H9 (cell line): ENCODE results near the gene YBX1. TPM values are rescaled to one million over a fixed set of nuclear protein-coding genes. Genes with fewer than 3 reads are reported as not detected.
"Not testable (repeated sequence)": the region's sequence is repeated elsewhere in the genome, so short reads cannot be mapped to it uniquely, and the experiment has no call there.

Source experiments
- DNase-seq: peaks from one replicate; pipeline ENCODE4 v3.0.0-alpha.2; 2017
- H2AFZ ChIP-seq: one replicate; pipeline ENCODE4 v1.6.1; 2013; ENCODE audit warnings: mild to moderate bottlenecking, low read length, control low read depth, moderate library complexity
- H2AK5ac ChIP-seq: 2 replicates; pipeline ENCODE4 v1.6.1; 2013; ENCODE audit warnings: low read length, control low read depth, mixed read lengths; ENCODE audit not compliant: insufficient read length
- H2BK120ac ChIP-seq: one replicate; pipeline ENCODE4 v1.6.1; 2013; ENCODE audit warnings: low read depth, mild to moderate bottlenecking, low read length, control low read depth, inconsistent platforms; ENCODE audit not compliant: poor library complexity, severe bottlenecking
- H2BK12ac ChIP-seq: 2 replicates; pipeline ENCODE4 v1.6.1; 2013; ENCODE audit warnings: low read length, control low read depth, mixed read lengths, low read depth; ENCODE audit not compliant: insufficient read length
- H2BK15ac ChIP-seq: 2 replicates; pipeline ENCODE4 v1.6.1; 2013; ENCODE audit warnings: low read depth, low read length, control low read depth
- H2BK20ac ChIP-seq: one replicate; pipeline ENCODE4 v1.6.1; 2013; ENCODE audit warnings: low read depth, mild to moderate bottlenecking, low read length, control low read depth, inconsistent platforms; ENCODE audit not compliant: poor library complexity, severe bottlenecking
- H2BK5ac ChIP-seq: 2 replicates; pipeline ENCODE4 v1.6.1; 2013; ENCODE audit warnings: low read length, control low read depth, mixed read lengths; ENCODE audit not compliant: insufficient read length
- H3K14ac ChIP-seq: 2 replicates; pipeline ENCODE4 v1.6.1; 2013; ENCODE audit warnings: low read length, control low read depth; ENCODE audit not compliant: insufficient read depth
- H3K18ac ChIP-seq: 2 replicates; pipeline ENCODE4 v1.6.1; 2013; ENCODE audit warnings: low read depth, mild to moderate bottlenecking, mixed read lengths, low read length, control low read depth; ENCODE audit not compliant: insufficient read length
- H3K23ac ChIP-seq: 2 replicates; pipeline ENCODE4 v1.6.1; 2013; ENCODE audit warnings: low read length, control low read depth, mixed read lengths, low read depth; ENCODE audit not compliant: insufficient read length
- H3K23me2 ChIP-seq: 2 replicates; pipeline ENCODE4 v1.6.1; 2013; ENCODE audit warnings: low read depth, mild to moderate bottlenecking, mixed read lengths, low read length, control low read depth; ENCODE audit not compliant: insufficient read length, poor library complexity, severe bottlenecking
- H3K27ac ChIP-seq: 2 replicates; pipeline ENCODE4 v1.5.1; 2013; ENCODE audit warnings: low read length, control low read depth, mixed read lengths, low read depth; ENCODE audit not compliant: insufficient read length
- H3K27me3 ChIP-seq: 2 replicates; pipeline ENCODE4 v1.6.1; 2013; ENCODE audit warnings: low read length, control low read depth, inconsistent platforms; ENCODE audit not compliant: insufficient read depth
- H3K4ac ChIP-seq: 2 replicates; pipeline ENCODE4 v1.6.1; 2013; ENCODE audit warnings: low read depth, mild to moderate bottlenecking, control low read depth, inconsistent platforms, low read length, moderate library complexity
- H3K4me1 ChIP-seq: 2 replicates; pipeline ENCODE4 v1.6.1; 2013; ENCODE audit warnings: low read length, control low read depth, inconsistent platforms; ENCODE audit not compliant: insufficient read depth
- H3K4me2 ChIP-seq: 2 replicates; pipeline ENCODE4 v1.6.1; 2013; ENCODE audit warnings: low read length, control low read depth, mixed read lengths; ENCODE audit not compliant: insufficient read length, insufficient read depth
- H3K56ac ChIP-seq: 2 replicates; pipeline ENCODE4 v1.6.1; 2013; ENCODE audit warnings: low read depth, mild to moderate bottlenecking, mixed read lengths, low read length, control low read depth; ENCODE audit not compliant: insufficient read length
- H3K79me1 ChIP-seq: 2 replicates; pipeline ENCODE4 v1.6.1; 2013; ENCODE audit warnings: low read depth, mild to moderate bottlenecking, moderate library complexity, low read length, control low read depth, inconsistent platforms; ENCODE audit not compliant: insufficient read depth, poor library complexity, severe bottlenecking
- H3K79me2 ChIP-seq: 2 replicates; pipeline ENCODE4 v1.6.1; 2013; ENCODE audit warnings: low read length, control low read depth, inconsistent platforms; ENCODE audit not compliant: insufficient read depth
- H3K9ac ChIP-seq: 2 replicates; pipeline ENCODE4 v1.6.1; 2013; ENCODE audit warnings: low read length, control low read depth, mixed read lengths; ENCODE audit not compliant: insufficient read length; ENCODE audit errors: extremely low read depth
- H3K9me3 ChIP-seq: one replicate; pipeline ENCODE4 v1.6.1; 2013; ENCODE audit warnings: low read depth, low read length, inconsistent platforms; ENCODE audit not compliant: control insufficient read depth
- H3T11ph ChIP-seq: one replicate; pipeline ENCODE4 v1.6.1; 2013; ENCODE audit warnings: mild to moderate bottlenecking, low read length, control low read depth, inconsistent platforms
- H4K20me1 ChIP-seq: one replicate; pipeline ENCODE4 v1.6.1; 2013; ENCODE audit not compliant: control insufficient read depth, insufficient read length, insufficient read depth
- H4K5ac ChIP-seq: 2 replicates; pipeline ENCODE4 v1.6.1; 2013; ENCODE audit warnings: low read depth, mild to moderate bottlenecking, mixed read lengths, low read length, control low read depth; ENCODE audit not compliant: insufficient read length
- H4K8ac ChIP-seq: replicated peaks from 2 replicates; pipeline ENCODE4 v1.6.1; 2013; ENCODE audit warnings: low read length, control low read depth, mixed read lengths, low read depth; ENCODE audit not compliant: insufficient read length
- H4K91ac ChIP-seq: 2 replicates; pipeline ENCODE4 v1.6.1; 2013; ENCODE audit warnings: low read depth, mild to moderate bottlenecking, moderate library complexity, mixed read lengths, low read length, control low read depth; ENCODE audit not compliant: insufficient read length
- H3K27ac Mint-ChIP-seq, 3 experiments: 2 replicates in 2 of 3; 3 replicates in 1 of 3; pipeline ENCODE4 v1.8.0; 2020 to 2021; ENCODE audit warnings: mixed read lengths in 3 of 3, mild to moderate bottlenecking in 1 of 3, moderate library complexity in 1 of 3
- H3K27me3 Mint-ChIP-seq: 2 replicates; pipeline ENCODE4 v1.8.0; 2021; ENCODE audit warnings: low read depth, mild to moderate bottlenecking, moderate library complexity, mixed read lengths
- H3K36me3 Mint-ChIP-seq, 3 experiments: 2 replicates in 2 of 3; 3 replicates in 1 of 3; pipeline ENCODE4 v1.8.0; 2020 to 2021; ENCODE audit warnings: low read depth in 3 of 3, mixed read lengths in 3 of 3; ENCODE audit not compliant: insufficient read depth in 1 of 3
- H3K4me1 Mint-ChIP-seq, 2 experiments: 2 replicates each; pipeline ENCODE4 v1.8.0; 2020; ENCODE audit warnings: mixed read lengths in 2 of 2
- H3K4me3 Mint-ChIP-seq, 2 experiments: 2 replicates in 1 of 2; 3 replicates in 1 of 2; pipeline ENCODE4 v1.8.0; 2020 to 2021; ENCODE audit warnings: mild to moderate bottlenecking in 2 of 2, mixed read lengths in 2 of 2, moderate library complexity in 1 of 2
- H3K9me3 Mint-ChIP-seq, 2 experiments: 2 replicates in 1 of 2; 3 replicates in 1 of 2; pipeline ENCODE4 v1.8.0; 2020; ENCODE audit warnings: mild to moderate bottlenecking in 2 of 2, mixed read lengths in 2 of 2, moderate library complexity in 1 of 2
- CTCF ChIP-seq: fragments of 200-600 bp; sonication (generic); conservative IDR thresholded peaks from 3 replicates; pipeline ENCODE4 v1.8.0; 2021; ENCODE audit warnings: antibody characterized with exemption, mild to moderate bottlenecking
- WGBS: extraction: QIAGEN DNeasy Blood & Tissue Kit; methylation state at CpG from one replicate; pipeline ENCODE4 v1.1.7; 2013; ENCODE audit warnings: missing lambda C conversion rate, low lambda C conversion rate, mixed read lengths; ENCODE audit not compliant: insufficient read length; ENCODE audit errors: extremely low coverage; 5-methylcytosine and 5-hydroxymethylcytosine counted together
- total RNA-seq: library from RNA; stranded (reverse); gene quantifications from 2 replicates; pipeline ENCODE4 v1.2.1, GENCODE V29; 2021

YBX1 gene
- total RNA-seq, 1 experiment from 2014 or later, result 1,019 TPM

GRCh38 chr1:42750041-42750440 lies 67.8 kb downstream of the YBX1 start:
- Mint-ChIP-seq H3K4me1 (peaks cover 0 to 3% of the 10 kb centered on the region in 2 experiments; a peak in 2 of 4 replicates), H3K36me3 (peaks cover 54 to 80% (median 76%) of the 10 kb centered on the region in 3 experiments), H3K9me3 (peaks cover 15 to 18% of the 10 kb centered on the region in 2 experiments), H3K27ac (no peak overlapping the region), H3K27me3 (no peaks in the 10 kb centered on the region), H3K4me3 (no peak overlapping the region)
- no peak overlapping the region for H3K14ac ChIP-seq
- no peak overlapping the region for H2AFZ ChIP-seq
- DNase-seq, result peak; percentile 23
- no peaks in the 10 kb centered on the region for H3K79me1 ChIP-seq
- no peak overlapping the region for H3K56ac ChIP-seq
- no peaks in the 10 kb centered on the region for H3K27me3 ChIP-seq
- H3K9ac ChIP-seq, result no peak overlapping the region
- H2BK15ac ChIP-seq, result no peak overlapping the region
- H2BK20ac ChIP-seq, result no peak overlapping the region
- no peaks in the 10 kb centered on the region for H4K20me1 ChIP-seq
- H3K4ac ChIP-seq, result no peak overlapping the region
- no peak overlapping the region for H2BK12ac ChIP-seq
- no peak overlapping the region for H3K27ac ChIP-seq
- H3K4me1 ChIP-seq, result no peaks in the 10 kb centered on the region
- H4K91ac ChIP-seq, result no peak overlapping the region
- H3K18ac ChIP-seq, result no peak overlapping the region
- H3K23me2 ChIP-seq, result no peaks in the 10 kb centered on the region
- H3K23ac ChIP-seq, result no peak overlapping the region
- no peak overlapping the region for H2BK120ac ChIP-seq
- TF ChIP-seq CTCF, result no peak
- H3K79me2 ChIP-seq, result no peaks in the 10 kb centered on the region
- H3T11ph ChIP-seq, result no peak overlapping the region
- no CpG with 5 or more reads among the region's 12 CpGs for WGBS
- no peak overlapping the region for H3K4me2 ChIP-seq
- H4K8ac ChIP-seq, result no peak overlapping the region
- H2BK5ac ChIP-seq, result no peak overlapping the region
- no peaks in the 10 kb centered on the region for H3K9me3 ChIP-seq
- no peak overlapping the region for H2AK5ac ChIP-seq
- no peak overlapping the region for H4K5ac ChIP-seq

GRCh38 chr1:42751511-42752070 lies 69.4 kb downstream of the YBX1 start:
- H2BK20ac ChIP-seq, H4K5ac ChIP-seq, H2AFZ ChIP-seq, H4K91ac ChIP-seq, H3K9me3 ChIP-seq, H3K14ac ChIP-seq, H3K23ac ChIP-seq, H3K56ac ChIP-seq, H2BK15ac ChIP-seq, H2BK5ac ChIP-seq, H2BK12ac ChIP-seq, H2AK5ac ChIP-seq, H2BK120ac ChIP-seq, H3K27me3 ChIP-seq, H3K4me1 ChIP-seq, DNase-seq, H3K4me3 Mint-ChIP-seq, H3K79me2 ChIP-seq, H3K27me3 Mint-ChIP-seq, H3K4me2 ChIP-seq, H3K79me1 ChIP-seq, H3K4me1 Mint-ChIP-seq, H3T11ph ChIP-seq, H3K23me2 ChIP-seq, H4K20me1 ChIP-seq, H3K4ac ChIP-seq, H4K8ac ChIP-seq, H3K27ac ChIP-seq, H3K18ac ChIP-seq, H3K9ac ChIP-seq: not testable (repeated sequence)
- H3K36me3 Mint-ChIP-seq, result peaks cover 68 to 84% (median 82%) of the 10 kb centered on the region in 3 experiments
- WGBS, result no CpG with 5 or more reads among the region's 8 CpGs
- peaks cover 15 to 18% of the 10 kb centered on the region in 2 experiments for H3K9me3 Mint-ChIP-seq
- peak overlapping the region in 1 of 3 experiments; percentile 75; a peak in 1 of 7 replicates for H3K27ac Mint-ChIP-seq
